GM12878 (cell line): ENCODE measurements around the gene SHISA2. TPM values are rescaled to one million over a fixed set of nuclear protein-coding genes. Genes with fewer than 3 reads are reported as not detected.

Source experiments
- ATAC-seq: fragments of 200-7000 bp; cut with Tn5 transposase; 3 replicates; pipeline ENCODE4 v1.9.1; 2020; ENCODE audit warnings: mild to moderate bottlenecking, moderate library complexity
- BruUV-seq: library from RNA; stranded (reverse); fragments of 400-500 nt; replicated peaks from 2 replicates; lab custom pipeline; 2021; lab: Mats Ljungman, UMichigan
- CTCF ChIA-PET: fragments of 300-600 bp; sonication (Branson Sonifier 250); formaldehyde crosslinking; extraction: SDS; loops from one replicate; lab custom pipeline; 2021; ENCODE audit warnings: inconsistent platforms; lab: Yijun Ruan, JAX
- POLR2A ChIA-PET: fragments of 350-600 bp; formaldehyde crosslinking; extraction: SDS; loops from one replicate; lab custom pipeline; 2021; ENCODE audit warnings: inconsistent platforms; lab: Charles Lee
- RAD21 ChIA-PET: fragments of 300-600 bp; sonication (Branson Sonifier 250); formaldehyde crosslinking; loops from one replicate; lab custom pipeline; 2023; ENCODE audit warnings: antibody characterized with exemption; ENCODE audit not compliant: unreplicated experiment; lab: Charles Lee
- SMC1A ChIA-PET: fragments of 300-600 bp; sonication (Branson Sonifier 250); formaldehyde crosslinking; loops from one replicate; lab custom pipeline; 2023; ENCODE audit not compliant: unreplicated experiment, uncharacterized antibody; lab: Charles Lee
- DNase-seq: peaks from one replicate; pipeline ENCODE4 v3.0.0-alpha.2; 2011; ENCODE audit warnings: low read depth, low spot score
- FAIRE-seq: peaks from 3 replicates; lab custom pipeline; 2011; peaks lifted over from hg19 to GRCh38; lab: Jason Lieb, UNC
- H2AFZ ChIP-seq: 2 replicates; pipeline ENCODE4 v1.6.0; 2011; ENCODE audit warnings: low read depth, low read length, control low read depth; ENCODE audit not compliant: control insufficient read depth
- H3K27ac ChIP-seq: 2 replicates; pipeline ENCODE4 v1.5.1; 2011; ENCODE audit warnings: control low read depth; ENCODE audit not compliant: control insufficient read depth, insufficient read depth
- H3K27me3 ChIP-seq, 2 experiments: replicated peaks in 1 of 2; 2 replicates each; pipeline versions ENCODE4 v1.6.0 to v1.6.1; 2011; ENCODE audit warnings: low read length in 1 of 2; ENCODE audit not compliant: control insufficient read depth in 2 of 2, insufficient read depth in 2 of 2
- H3K36me3 ChIP-seq, 2 experiments: 2 replicates each; pipeline ENCODE4 v1.5.1; 2011; ENCODE audit warnings: low read length in 1 of 2; ENCODE audit not compliant: control insufficient read depth in 2 of 2, insufficient read depth in 2 of 2
- H3K4me1 ChIP-seq: 2 replicates; pipeline ENCODE4 v1.6.1; 2011; ENCODE audit warnings: mild to moderate bottlenecking, low read length, moderate library complexity, mixed read lengths; ENCODE audit not compliant: control insufficient read depth, insufficient read depth
- H3K4me2 ChIP-seq: 2 replicates; pipeline ENCODE4 v1.6.0; 2011; ENCODE audit warnings: control low read depth; ENCODE audit not compliant: control insufficient read depth, insufficient read depth
- H3K4me3 ChIP-seq: fragments of 200-600 bp; sonication (generic); 2 replicates; pipeline ENCODE4 v1.5.1; 2016
- H3K79me2 ChIP-seq: 2 replicates; pipeline ENCODE4 v1.6.0; 2011; ENCODE audit warnings: low read length; ENCODE audit not compliant: control insufficient read depth, insufficient read depth
- H3K9ac ChIP-seq: 2 replicates; pipeline ENCODE4 v1.8.0; 2011; ENCODE audit warnings: low read length, control low read depth, mixed read lengths; ENCODE audit not compliant: control insufficient read depth, insufficient read depth
- H3K9me3 ChIP-seq: replicated peaks from 3 replicates; pipeline ENCODE4 v1.5.1; 2011; ENCODE audit warnings: mild to moderate bottlenecking, low read length; ENCODE audit not compliant: control insufficient read depth, insufficient read depth
- H4K20me1 ChIP-seq: 2 replicates; pipeline ENCODE4 v1.6.0; 2011; ENCODE audit not compliant: control insufficient read depth, insufficient read depth
- CBX3 ChIP-seq: fragments of 200-600 bp; sonication (generic); IDR thresholded peaks from 2 replicates; pipeline ENCODE4 v1.6.1; 2016; ENCODE audit warnings: low read depth, borderline replicate concordance
- CREB1 ChIP-seq: IDR thresholded peaks from 2 replicates; pipeline ENCODE4 v1.6.1; 2012; ENCODE audit warnings: low read depth, mild to moderate bottlenecking, inconsistent platforms
- IKZF2 ChIP-seq, 2 experiments: fragments of 450-650 bp; IDR thresholded peaks; 2 replicates each; pipeline ENCODE4 v1.6.1; 2017; ENCODE audit warnings: mild to moderate bottlenecking in 2 of 2, moderate library complexity in 2 of 2
- KLF5 ChIP-seq: fragments of 450-650 bp; IDR thresholded peaks from 2 replicates; pipeline ENCODE4 v1.6.1; 2014; ENCODE audit warnings: mild to moderate bottlenecking; ENCODE audit not compliant: partially characterized antibody
- MEF2B ChIP-seq: fragments of 450-650 bp; IDR thresholded peaks from 2 replicates; pipeline ENCODE4 v1.6.1; 2018; ENCODE audit warnings: mild to moderate bottlenecking, moderate library complexity; ENCODE audit not compliant: partially characterized antibody, poor library complexity, severe bottlenecking
- MYC ChIP-seq: IDR thresholded peaks from 2 replicates; pipeline ENCODE4 v1.6.1; 2011; ENCODE audit warnings: mild to moderate bottlenecking, low read length, moderate library complexity, inconsistent platforms; ENCODE audit not compliant: insufficient read depth, insufficient replicate concordance, insufficient read length, severe bottlenecking
- RAD51 ChIP-seq: fragments of 450-650 bp; IDR thresholded peaks from 2 replicates; pipeline ENCODE4 v1.6.1; 2016; ENCODE audit warnings: moderate library complexity, mild to moderate bottlenecking, inconsistent platforms
- RUNX3 ChIP-seq: IDR thresholded peaks from 2 replicates; pipeline ENCODE4 v1.6.1; 2012; ENCODE audit warnings: low read length, inconsistent platforms
- SMARCA5 ChIP-seq: fragments of 450-650 bp; IDR thresholded peaks from 2 replicates; pipeline ENCODE4 v1.6.1; 2017; ENCODE audit warnings: mild to moderate bottlenecking
- ZNF274 ChIP-seq: IDR thresholded peaks from one replicate; pipeline ENCODE4 v1.8.0; 2011; ENCODE audit not compliant: insufficient read length, insufficient read depth
- ZSCAN29 ChIP-seq: fragments of 450-650 bp; IDR thresholded peaks from 2 replicates; pipeline ENCODE4 v1.6.1; 2017; ENCODE audit warnings: mild to moderate bottlenecking, moderate library complexity
- WGBS: methylation state at CpG from one replicate; pipeline ENCODE4 v1.1.6; 2016; ENCODE audit warnings: low lambda C conversion rate; ENCODE audit not compliant: insufficient replicate concordance, insufficient coverage; ENCODE audit errors: missing lambda C conversion rate; 5-methylcytosine and 5-hydroxymethylcytosine counted together
- in situ Hi-C: fragments of 300-500 bp; cut with MboI; formaldehyde crosslinking; loops from 9 replicates; pipeline ENCODE4 v1.14.3; 2018; ENCODE audit warnings: mixed read lengths
- intact Hi-C: fragments of 100-400 bp; cut with micrococcal nuclease; formaldehyde crosslinking; loops from one replicate; pipeline ENCODE4 v1.14.2; 2022; ENCODE audit not compliant: unreplicated experiment
- polyA plus RNA-seq, 11 experiments: library from polyadenylated mRNA; depleted of rRNA in 4 of 11; unstranded in 6 of 11; stranded (reverse) in 5 of 11; fragments of >200 nt; fragmentation: Nextera tagmentation in 4 of 11; fragmentation: Illumina TruSeq in 1 of 11; extraction: Ambion mirVana in 4 of 11; extraction: Trizol in 1 of 11; gene quantifications; 1 replicate in 1 of 11; 2 replicates in 10 of 11; pipeline versions ENCODE4 v1.2.1 to v1.2.3, GENCODE V29; 2011 to 2016; ENCODE audit warnings: inconsistent platforms in 2 of 11, missing spikeins in 2 of 11, low read depth in 1 of 11
- total RNA-seq, 4 experiments: library from RNA; depleted of rRNA in 3 of 4; stranded (reverse); fragments of >200 nt in 3 of 4; fragmentation: Illumina TruSeq in 1 of 4; extraction: Trizol in 1 of 4; gene quantifications; 2 replicates each; pipeline versions ENCODE4 v1.2.1 to v1.2.3, GENCODE V29; 2013 to 2021
- TF ChIP-seq, protein P1 (sequence below): IDR thresholded peaks from 2 replicates; pipeline ENCODE4 v1.6.1; 2012; ENCODE audit warnings: low read length, inconsistent platforms
- TF ChIP-seq, protein P2 (sequence below): fragments of 450-650 bp; IDR thresholded peaks from 2 replicates; pipeline ENCODE4 v1.6.1; 2014; ENCODE audit warnings: mild to moderate bottlenecking

SHISA2 gene
- total and polyA plus RNA-seq, 10 of the 15 experiments (the other 5 are each of a cell fraction or from before 2014, with no cell fraction given), result 0.04 to 0.08 TPM; not detected in 8

- SMC1A ChIA-PET, result no interaction called here
- Histone ChIP-seq H3K27ac (no peak overlapping the region), H2AFZ (no peak overlapping the region), H3K27me3 (no peaks in the 10 kb centered on the region), H3K4me1 (no peaks in the 10 kb centered on the region), H3K4me2 (no peak overlapping the region), H3K36me3 (no peaks in the 10 kb centered on the region), H3K9me3 (peaks cover 3% of the 10 kb centered on the region; the same call in 1 of the 3 replicates), H4K20me1 (no peaks in the 10 kb centered on the region), H3K4me3 (no peak overlapping the region), H3K79me2 (no peaks in the 10 kb centered on the region), H3K9ac (no peak overlapping the region)
- TF ChIP-seq MYC (no peak), ZNF274 (no peak), CBX3 (no peak), SMARCA5 (no peak), MEF2B (no peak), IKZF2 (IDR thresholded peaks at IDR 0.05) (no peak), KLF5 (no peak), RAD51 (no peak), RUNX3 (no peak), CREB1 (no peak), ZSCAN29 (no peak)
- TF ChIP-seq, protein P1, sequence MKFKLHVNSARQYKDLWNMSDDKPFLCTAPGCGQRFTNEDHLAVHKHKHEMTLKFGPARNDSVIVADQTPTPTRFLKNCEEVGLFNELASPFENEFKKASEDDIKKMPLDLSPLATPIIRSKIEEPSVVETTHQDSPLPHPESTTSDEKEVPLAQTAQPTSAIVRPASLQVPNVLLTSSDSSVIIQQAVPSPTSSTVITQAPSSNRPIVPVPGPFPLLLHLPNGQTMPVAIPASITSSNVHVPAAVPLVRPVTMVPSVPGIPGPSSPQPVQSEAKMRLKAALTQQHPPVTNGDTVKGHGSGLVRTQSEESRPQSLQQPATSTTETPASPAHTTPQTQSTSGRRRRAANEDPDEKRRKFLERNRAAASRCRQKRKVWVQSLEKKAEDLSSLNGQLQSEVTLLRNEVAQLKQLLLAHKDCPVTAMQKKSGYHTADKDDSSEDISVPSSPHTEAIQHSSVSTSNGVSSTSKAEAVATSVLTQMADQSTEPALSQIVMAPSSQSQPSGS, result no peak
- TF ChIP-seq, protein P2, sequence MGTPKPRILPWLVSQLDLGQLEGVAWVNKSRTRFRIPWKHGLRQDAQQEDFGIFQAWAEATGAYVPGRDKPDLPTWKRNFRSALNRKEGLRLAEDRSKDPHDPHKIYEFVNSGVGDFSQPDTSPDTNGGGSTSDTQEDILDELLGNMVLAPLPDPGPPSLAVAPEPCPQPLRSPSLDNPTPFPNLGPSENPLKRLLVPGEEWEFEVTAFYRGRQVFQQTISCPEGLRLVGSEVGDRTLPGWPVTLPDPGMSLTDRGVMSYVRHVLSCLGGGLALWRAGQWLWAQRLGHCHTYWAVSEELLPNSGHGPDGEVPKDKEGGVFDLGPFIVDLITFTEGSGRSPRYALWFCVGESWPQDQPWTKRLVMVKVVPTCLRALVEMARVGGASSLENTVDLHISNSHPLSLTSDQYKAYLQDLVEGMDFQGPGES, result no peak
- POLR2A ChIA-PET, result no interaction called here
- DNase-seq, result no peak
- in situ Hi-C loops, result no loop called here
- intact Hi-C loops, result no loop called here
- no TSS peak for BruUV-seq
- CTCF ChIA-PET, result no interaction called here
- RAD21 ChIA-PET, result no interaction called here
- 58% methylated on average over 3 of the region's 3 CpGs for WGBS
- no peak for FAIRE-seq
- ATAC-seq, result no peak
Observed at GRCh38 chr13:26034018-26034417, 17.8 kb downstream of the SHISA2 start.
